Measurements from ENCODE around the gene SUSD1.

- TF ChIP-seq ZNF423 (tag by site-specific recombination; IDR thresholded peaks at IDR 0.05) (no peak), TSHZ1 (tag by site-specific recombination; IDR thresholded peaks at IDR 0.05; ENCODE audit: borderline replicate concordance) (no peak), ZSCAN18 (tag by site-specific recombination; IDR thresholded peaks at IDR 0.05) (no peak), ZFP3 (tag by site-specific recombination; IDR thresholded peaks at IDR 0.05; ENCODE audit: low read depth) (no peak), CTCF (tag by site-specific recombination; IDR thresholded peaks at IDR 0.05) (no peak), SALL2 (tag by site-specific recombination; IDR thresholded peaks at IDR 0.05; ENCODE audit: borderline replicate concordance) (no peak), MYNN (tag by site-specific recombination; IDR thresholded peaks at IDR 0.05; ENCODE audit: borderline replicate concordance) (no peak), ZNF792 (tag by site-specific recombination; IDR thresholded peaks at IDR 0.05) (no peak)
These were observed 175.8 kb downstream of the SUSD1 start for GRCh38 chr9:111999319-111999718.

All from HEK293 (cell line).